8988T (cell line): ENCODE data around the gene SECTM1.
A peak's percentile ranks its signal among the peaks of the same experiment; 100 is the strongest.

Experiments used
- DNase-seq: peaks from one replicate; pipeline ENCODE4 v3.0.0; 2011

The SECTM1 gene

GRCh38 chr17:82277851-82278250, 55.7 kb downstream of the SECTM1 start:
- DNase-seq, result no peak

- no peak for DNase-seq
These were observed 56.6 kb downstream of the SECTM1 start for GRCh38 chr17:82276938-82277337.

- DNase-seq, result no peak
These were observed 58.2 kb downstream of the SECTM1 start for GRCh38 chr17:82275326-82275725.

GRCh38 chr17:82274134-82275020, 59.2 kb downstream of the SECTM1 start:
- no peak for DNase-seq

GRCh38 chr17:82273327-82274133, 60.0 kb downstream of the SECTM1 start, which contains the start of gene CSNK1D:
Gene CSNK1D (minus strand): TSS chr17:82273700. CDS start chr17:82273381, 319 bp downstream.
- peak; percentile 91 for DNase-seq

GRCh38 chr17:82272495-82273326, 60.9 kb downstream of the SECTM1 start:
- no peak for DNase-seq

- DNase-seq, result no peak
These were observed 62.2 kb downstream of the SECTM1 start for GRCh38 chr17:82271401-82271800.
